ENCODE data around the gene ASCL2. TPM values are rescaled to one million over a fixed set of nuclear protein-coding genes. Genes with fewer than 3 reads are reported as not detected.

ASCL2 gene
- total and polyA plus RNA-seq, 2 of the 4 experiments (the other 2 are of a cell fraction): not detected

DNA sequence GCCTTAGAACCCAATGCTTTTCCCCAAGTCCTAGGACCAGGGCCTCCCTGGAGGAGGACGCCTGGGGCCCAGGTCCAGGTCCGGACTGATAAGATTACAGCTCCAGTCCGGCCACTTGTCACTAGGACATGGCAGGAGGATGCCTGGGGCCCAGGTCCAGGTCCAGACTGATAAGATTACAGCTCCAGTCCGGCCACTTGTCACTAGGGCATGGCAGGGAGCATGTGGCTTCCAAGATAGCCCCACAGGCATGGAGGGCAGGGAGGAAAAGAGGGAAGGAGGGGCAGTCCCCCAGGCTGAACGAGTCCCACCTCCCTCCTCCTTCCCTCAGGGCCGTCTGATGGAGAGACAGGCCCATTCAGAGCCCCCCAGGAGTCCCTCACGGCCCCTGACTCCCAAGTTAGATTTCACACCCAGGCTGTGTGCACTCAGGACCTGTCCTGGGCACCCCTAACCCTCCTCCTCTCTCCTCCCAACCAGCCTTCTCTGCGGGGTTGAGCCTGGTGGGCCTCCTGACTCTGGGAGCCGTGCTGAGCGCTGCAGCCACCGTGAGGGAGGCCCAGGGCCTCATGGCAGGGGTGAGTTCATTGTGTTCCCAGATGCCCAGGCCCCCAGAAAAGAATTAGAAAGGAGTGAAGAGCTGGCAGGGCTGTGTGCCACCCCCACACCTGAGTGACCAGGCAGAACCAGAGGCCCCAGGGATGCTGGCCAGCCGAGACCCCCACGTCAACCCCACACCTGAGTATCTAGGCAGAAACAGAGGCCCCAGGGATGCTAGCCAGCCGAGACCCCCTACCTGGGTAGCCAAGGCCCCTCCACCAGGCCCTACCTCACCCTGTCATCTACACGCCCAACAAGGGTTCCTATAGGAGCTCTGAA lies 33.5 kb upstream of the ASCL2 start:
- peaks cover 3% of the 10 kb centered on the region; the same call in 1 of the 2 replicates for H4K20me1 ChIP-seq (ENCODE audit: insufficient read depth, low read length)
- no peak overlapping the region; the same call in 1 of the 2 replicates for H4K5ac ChIP-seq (ENCODE audit: low read depth, low read length)
- ChIA-PET CTCF (interaction anchor here (1.1 to 4.4 kb wide), 2 partner anchors 116 to 227 kb away, joined by 3 to 73 read pairs; no protein-coding TSS in a partner anchor), POLR2A (ENCODE audit: unreplicated experiment) (no interaction called here)
- H2AK9ac ChIP-seq (replicated peaks; ENCODE audit: low read depth, low read length, poor library complexity): no peak overlapping the region
- H3K27ac ChIP-seq (ENCODE audit: insufficient read depth, low read length): no peak overlapping the region
- no peaks in the 10 kb centered on the region for H3K36me3 ChIP-seq (ENCODE audit: control insufficient read depth, insufficient read depth, low read length)
- H2BK20ac ChIP-seq (ENCODE audit: low read depth, low read length): no peak overlapping the region
- no peak for DNase-seq
- no peaks in the 10 kb centered on the region for H3K9me3 ChIP-seq (ENCODE audit: control insufficient read depth, insufficient read depth, low read length)
- no peak overlapping the region for H2BK5ac ChIP-seq (ENCODE audit: low read depth, low read length, poor library complexity, severe bottlenecking)
- in situ Hi-C loops (cut with MboI; ENCODE audit: low sequenced_read_pairs) (no loop called here), dilution Hi-C loops (cut with HindIII; ENCODE audit: low sequenced_read_pairs, unreplicated experiment) (no loop called here), intact Hi-C loops (cut with micrococcal nuclease) (loop anchor here (2.0 kb wide), 1 partner anchor 227 kb away; no protein-coding TSS in a partner anchor)
- H4K91ac ChIP-seq (ENCODE audit: insufficient read depth, low read depth, low read length): no peak overlapping the region
- H3K9ac ChIP-seq (ENCODE audit: low read depth, low read length): no peak overlapping the region
- no peak overlapping the region for H3K4me2 ChIP-seq (ENCODE audit: low read depth, low read length)
- no peak overlapping the region for H2BK15ac ChIP-seq (ENCODE audit: low read depth, low read length)
- H2AFZ ChIP-seq (replicated peaks; ENCODE audit: low read length, poor library complexity): peak overlapping the region; percentile 43
- peaks cover 6% of the 10 kb centered on the region for H3K9me1 ChIP-seq (ENCODE audit: insufficient read depth, low read length)
- H4K8ac ChIP-seq (ENCODE audit: low read depth in 2 of 2, low read length in 2 of 2): no peak overlapping the region
- no peak overlapping the region for H2AK5ac ChIP-seq (ENCODE audit: low read depth, low read length)
- no peak overlapping the region for H3K23ac ChIP-seq (ENCODE audit: low read depth, low read length)
- H3K4me3 ChIP-seq (ENCODE audit: insufficient read depth, low read depth, low read length): no peak overlapping the region
- H3K4ac ChIP-seq (ENCODE audit: low read depth, low read length): no peak overlapping the region
- no peaks in the 10 kb centered on the region for H3K79me1 ChIP-seq (ENCODE audit: low read depth in 1 of 2, low read length in 2 of 2)
- BruUV-seq (replicated peaks): no TSS peak
- H3K27me3 ChIP-seq (ENCODE audit: control insufficient read depth, insufficient read depth, low read length): peaks cover 4% of the 10 kb centered on the region; the same call in 1 of the 2 replicates
- WGBS, 2 experiments (ENCODE audit: extremely low coverage in 2 of 2, insufficient read length in 1 of 2): 85% methylated on average over 4 of the region's 15 CpGs; no CpG with 5 or more reads in 1 of the 2 experiments
- H3K56ac ChIP-seq (ENCODE audit: extremely low read depth, insufficient read depth, low read length): no peak overlapping the region
- H3K4me1 ChIP-seq (ENCODE audit: control insufficient read depth, insufficient read depth, low read length): peaks cover 11% of the 10 kb centered on the region
- no peak overlapping the region for H3K18ac ChIP-seq (ENCODE audit: low read depth, low read length)
- no peak for ATAC-seq (ENCODE audit: low read depth)
- H3K14ac ChIP-seq (replicated peaks; ENCODE audit: low read depth, low read length): no peak overlapping the region
- TF ChIP-seq NFE2L2 (IDR thresholded peaks at IDR 0.05; ENCODE audit: low read depth, low read length): no peak
- H2BK120ac ChIP-seq (ENCODE audit: low read depth, low read length): no peak overlapping the region

Measured in IMR-90 (cell line).